Lower leg skin (tissue), 4 donors: ENCODE measurements around the gene EHD4. TPM values are rescaled to one million over a fixed set of nuclear protein-coding genes. Genes with fewer than 3 reads are reported as not detected.

Experiments used
- DNase-seq, 2 donors: peaks; one replicate each; pipeline ENCODE4 v3.0.0-alpha.2; 2019; ENCODE audit warnings: low spot score in 2 of 2
- H3K4me3 ChIP-seq: fragments of 200-600 bp; sonication (generic); 2 replicates; pipeline ENCODE4 v1.5.1; 2017; ENCODE audit warnings: mild to moderate bottlenecking, low read depth; ENCODE audit not compliant: poor library complexity, severe bottlenecking
- CTCF ChIP-seq, 3 donors: fragments of 450-650 bp; IDR thresholded peaks; one replicate each; pipeline ENCODE4 v1.5.1; 2016; ENCODE audit warnings: antibody characterized with exemption in 3 of 3, mild to moderate bottlenecking in 3 of 3, moderate library complexity in 2 of 3
- POLR2A ChIP-seq, 2 donors: fragments of 450-650 bp; IDR thresholded peaks; one replicate each; pipeline ENCODE4 v1.6.1; 2016 to 2017; ENCODE audit warnings: antibody characterized with exemption in 2 of 2, mild to moderate bottlenecking in 1 of 2, moderate library complexity in 1 of 2
- WGBS, 2 donors: methylation state at CpG; one replicate each; pipeline ENCODE4 v1.1.5; 2018; 5-methylcytosine and 5-hydroxymethylcytosine counted together
- intact Hi-C: fragments of 100-400 bp; cut with DNase I; formaldehyde crosslinking; loops from one replicate; pipeline ENCODE4 v1.15.0; 2023; ENCODE audit warnings: low total_unique reads
- microRNA-seq, 2 donors: library from miRNA; unstranded; fragments of <30 nt; microRNA quantifications; one replicate each; pipeline ENCODE4, GENCODE V29; 2016; ENCODE audit warnings: borderline replicate concordance in 2 of 2, borderline number of aligned reads in 1 of 2
- total RNA-seq, 4 donors: library from RNA; depleted of rRNA; stranded (reverse); fragments of >200 nt; gene quantifications; one replicate each; pipeline ENCODE4 v1.1.0, GENCODE V29; 2016

EHD4 gene
- total RNA-seq, 4 donors from 2014 or later, result 19.6 to 27.3 (median 23.3) TPM

- DNase-seq, result no peak
- H3K4me3 ChIP-seq, result no peak overlapping the region
- intact Hi-C loops, result no loop called here
- whole genome bisulfite sequencing, 2 donors, result 25 to 37% methylated on average over 7 to 8 of the region's 8 CpGs
- no peak for TF ChIP-seq POLR2A (IDR thresholded peaks at IDR 0.05)
- TF ChIP-seq CTCF (IDR thresholded peaks at IDR 0.05), result no peak
Measured at GRCh38 chr15:41849861-41850260, 122.5 kb downstream of the EHD4 start.

DNA sequence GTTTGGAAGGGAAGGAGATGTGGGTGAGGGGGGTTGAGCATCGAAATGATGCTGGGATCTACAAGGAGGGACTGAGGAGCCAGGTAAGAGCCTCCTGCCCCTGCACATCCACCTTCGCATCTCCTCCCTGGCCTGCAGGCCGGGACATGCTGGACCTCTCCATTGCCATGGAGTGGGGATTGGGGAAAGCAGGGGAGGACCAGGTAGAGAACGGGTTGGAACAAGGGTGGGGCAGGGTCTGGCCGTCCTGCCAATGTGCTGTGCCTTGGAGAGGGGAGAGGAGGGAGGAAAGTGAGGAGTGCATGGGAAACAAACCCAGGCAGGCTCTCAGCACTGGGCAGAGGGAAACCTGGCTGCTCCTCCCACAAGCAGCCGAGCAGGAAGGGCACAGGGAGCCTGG, 123.2 kb downstream of the EHD4 start:
- intact Hi-C loops, result no loop called here
- TF ChIP-seq CTCF (IDR thresholded peaks at IDR 0.05) (no peak), POLR2A (IDR thresholded peaks at IDR 0.05) (no peak)
- no peak overlapping the region for H3K4me3 ChIP-seq
- 48 to 51% methylated on average over 6 of the region's 6 CpGs for WGBS, 2 donors
- no peak for DNase-seq

DNA sequence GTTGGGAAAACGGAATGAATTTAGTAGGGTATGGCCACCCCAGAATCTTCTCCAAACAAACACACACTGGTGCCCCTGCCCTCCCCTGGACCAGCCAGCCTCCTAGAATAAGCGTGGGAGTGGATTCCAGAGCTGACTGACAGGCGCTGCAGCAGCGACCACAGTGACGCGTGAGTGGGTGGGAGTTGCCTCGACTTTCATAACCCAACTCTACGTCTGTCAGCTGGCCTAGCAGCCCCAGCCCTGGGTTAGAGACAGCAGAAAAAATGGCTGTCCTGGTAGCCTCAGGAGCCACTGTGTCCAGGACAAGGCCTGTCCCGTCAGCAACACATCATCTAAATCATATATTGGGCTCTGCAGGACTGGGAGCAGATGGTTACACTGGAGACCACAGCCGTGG, 123.7 kb downstream of the EHD4 start:
- H3K4me3 ChIP-seq, result no peak overlapping the region
- WGBS, 2 donors, result 56 to 76% methylated on average over 9 to 10 of the region's 10 CpGs
- intact Hi-C loops, result no loop called here

GRCh38 chr15:41847981-41848380, 124.4 kb downstream of the EHD4 start:
- intact Hi-C loops, result no loop called here
- TF ChIP-seq CTCF (IDR thresholded peaks at IDR 0.05), result no peak
- 93 to 95% methylated on average over 9 of the region's 9 CpGs for WGBS, 2 donors
- no peak overlapping the region for H3K4me3 ChIP-seq
- no peak for DNase-seq

More for the DNA sequence above, 123.7 kb downstream of the EHD4 start:
- no peak for DNase-seq
- no peak for TF ChIP-seq POLR2A (IDR thresholded peaks at IDR 0.05)
- no peak for TF ChIP-seq CTCF (IDR thresholded peaks at IDR 0.05)

DNA sequence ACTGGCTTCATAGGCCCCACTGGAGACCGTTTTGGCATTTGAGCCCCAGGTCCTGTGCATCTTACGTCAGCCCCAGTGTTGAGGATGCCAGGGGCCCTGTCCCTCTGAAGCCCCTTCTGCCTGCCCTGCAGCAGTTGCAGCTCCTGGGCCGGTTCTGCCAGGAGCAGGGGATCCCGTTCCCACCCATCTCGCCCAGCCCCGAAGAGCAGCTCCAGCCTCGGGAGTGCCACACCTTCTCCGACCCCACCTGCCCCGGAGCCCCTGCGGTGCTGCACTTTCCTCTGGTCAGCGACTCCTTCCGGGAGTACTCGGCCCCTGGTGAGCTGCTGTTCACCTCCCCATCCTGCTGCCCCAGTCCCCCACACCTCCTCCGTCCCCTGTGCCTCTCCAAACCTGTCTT, 125.2 kb downstream of the EHD4 start:
- DNase-seq, result no peak
- no peak overlapping the region for H3K4me3 ChIP-seq
- intact Hi-C loops, result no loop called here
- TF ChIP-seq CTCF (IDR thresholded peaks at IDR 0.05) (no peak), POLR2A (IDR thresholded peaks at IDR 0.05) (no peak)
- 86 to 90% methylated on average over 14 of the region's 14 CpGs for WGBS, 2 donors

Small RNA genes lying within 50 kb of the gene (microRNA-seq; reads per million reads assigned to microRNA genes)
- gene MIR4310, result 0 reads per million in 2 donors

Other genes starting within 250 kb of the EHD4 start
- gene MAPKBP1, start 198.1 kb downstream of the EHD4 start, total RNA-seq, result 10 to 100 TPM; 35.3 to 64.4 (median 47.7) TPM
- 10 to 100 TPM; 40.7 to 61.6 (median 47.1) TPM for gene JMJD7, start 144.5 kb downstream of the EHD4 start, total RNA-seq
- 10 to 100 TPM; 62.0 to 90.3 (median 86.5) TPM for gene PLA2G4B, start 133.7 kb downstream of the EHD4 start, total RNA-seq
- 1 to 10 TPM; 1.3 to 3.3 (median 2.0) TPM for gene SPTBN5, start 78.5 kb downstream of the EHD4 start, total RNA-seq
- 10 to 100 TPM; 49.8 to 67.2 (median 51.5) TPM for gene PLA2G4E, start 48.5 kb upstream of the EHD4 start, total RNA-seq
- gene PLA2G4D, start 122.0 kb upstream of the EHD4 start, total RNA-seq, result 10 to 100 TPM; 22.0 to 51.6 (median 29.2) TPM
- gene PLA2G4F, start 184.1 kb upstream of the EHD4 start, total RNA-seq, result 100 to 1,000 TPM; 117 to 176 (median 170) TPM
- gene VPS39, start 235.7 kb upstream of the EHD4 start, total RNA-seq, result 10 to 100 TPM; 41.8 to 64.6 (median 51.5) TPM